Suprapubic skin (tissue), 3 donors: ENCODE results near the gene XYLT1.

Source experiments
- CTCF ChIP-seq, 2 donors: fragments of 200-600 bp in 1 of 2; fragments of 450-650 bp in 1 of 2; sonication (generic) in 1 of 2; IDR thresholded peaks; one replicate each; pipeline ENCODE4 v1.5.1; 2016 to 2019; ENCODE audit warnings: antibody characterized with exemption in 2 of 2, mild to moderate bottlenecking in 1 of 2, moderate library complexity in 1 of 2
- POLR2A ChIP-seq, 2 donors: fragments of 450-650 bp; IDR thresholded peaks; one replicate each; pipeline ENCODE4 v1.6.1; 2017; ENCODE audit warnings: antibody characterized with exemption in 2 of 2, mild to moderate bottlenecking in 2 of 2, moderate library complexity in 2 of 2

- TF ChIP-seq POLR2A (IDR thresholded peaks at IDR 0.05) (no peak), CTCF (IDR thresholded peaks at IDR 0.05) (no peak)
Measured at GRCh38 chr16:17333229-17333628, 137.5 kb downstream of the XYLT1 start.
